K562 (cell line): ENCODE measurements around the gene USHBP1. TPM values are rescaled to one million over a fixed set of nuclear protein-coding genes. Genes with fewer than 3 reads are reported as not detected.

Source experiments
- ATAC-seq: fragments of 200-7000 bp; cut with Tn5 transposase; 3 replicates; pipeline ENCODE4 v1.9.1; 2020; ENCODE audit warnings: moderate library complexity
- BruUV-seq: library from RNA; stranded (reverse); fragments of 400-500 nt; replicated peaks from 2 replicates; lab custom pipeline; 2021; lab: Mats Ljungman, UMichigan
- CTCF ChIA-PET: fragments of 300-600 bp; formaldehyde crosslinking; extraction: SDS; loops from one replicate; lab custom pipeline; 2021; ENCODE audit warnings: low intra/inter-chr PET ratio; lab: Yijun Ruan, JAX
- POLR2A ChIA-PET: fragments of 300-600, 350-650 bp; sonication (Branson Sonifier 250); formaldehyde crosslinking; extraction: SDS; loops from one replicate; lab custom pipeline; 2021; ENCODE audit warnings: antibody characterized with exemption, inconsistent platforms; lab: Yijun Ruan, JAX
- DNase-seq, 4 experiments: peaks; one replicate each; pipeline versions ENCODE4 v3.0.0 to v3.0.0-alpha.2; 2011 to 2018; ENCODE audit warnings: low spot score in 3 of 4, mixed read lengths in 3 of 4; ENCODE audit errors: extremely low read depth in 1 of 4
- FAIRE-seq: peaks from 2 replicates; lab custom pipeline; 2011; peaks lifted over from hg19 to GRCh38; lab: Jason Lieb, UNC
- H2AFZ ChIP-seq: 2 replicates; pipeline ENCODE4 v1.6.0; 2011; ENCODE audit warnings: low read depth, low read length, control low read depth, inconsistent platforms
- H3K27ac ChIP-seq: fragments of 200-600 bp; 3 replicates; pipeline ENCODE4 v1.8.0; 2011; ENCODE audit warnings: low read depth, mild to moderate bottlenecking, control low read depth, inconsistent platforms, low read length, moderate library complexity, mixed read lengths; ENCODE audit errors: extremely low read depth
- H3K27me3 ChIP-seq, 2 experiments: fragments of 300-600 bp in 1 of 2; 2 replicates in 1 of 2; 3 replicates in 1 of 2; pipeline versions ENCODE4 v1.6.0 to v1.8.0; 2011; ENCODE audit warnings: inconsistent platforms in 2 of 2, low read length in 2 of 2, mild to moderate bottlenecking in 1 of 2, mixed read lengths in 1 of 2, moderate library complexity in 1 of 2; ENCODE audit not compliant: control insufficient read depth in 2 of 2, insufficient read depth in 2 of 2
- H3K36me3 ChIP-seq: fragments of 300-600 bp; 3 replicates; pipeline ENCODE4 v1.8.0; 2011; ENCODE audit warnings: mild to moderate bottlenecking, low read length, inconsistent platforms; ENCODE audit not compliant: control insufficient read depth, insufficient read depth
- H3K4me1 ChIP-seq, 2 experiments: fragments of 200-600 bp in 1 of 2; replicated peaks in 1 of 2; 2 replicates in 1 of 2; 3 replicates in 1 of 2; pipeline versions ENCODE4 v1.5.1 to v1.8.0; 2011; ENCODE audit warnings: inconsistent platforms in 2 of 2, low read length in 2 of 2, mild to moderate bottlenecking in 1 of 2, mixed read lengths in 1 of 2, moderate library complexity in 1 of 2; ENCODE audit not compliant: control insufficient read depth in 2 of 2, insufficient read depth in 2 of 2
- H3K4me2 ChIP-seq: 2 replicates; pipeline ENCODE4 v1.6.1; 2011; ENCODE audit warnings: low read length, control low read depth, inconsistent platforms, mixed read lengths; ENCODE audit not compliant: insufficient read depth
- H3K4me3 ChIP-seq: fragments of 200-600 bp; sonication (generic), shearing (Covaris generic); 2 replicates; pipeline ENCODE4 v1.5.1; 2016; ENCODE audit warnings: control low read depth, inconsistent platforms
- H3K79me2 ChIP-seq: fragments of 200-600 bp; 3 replicates; pipeline ENCODE4 v1.8.0; 2011; ENCODE audit warnings: low read length, inconsistent platforms; ENCODE audit not compliant: control insufficient read depth, insufficient read depth
- H3K9ac ChIP-seq, 2 experiments: 2 replicates each; pipeline versions ENCODE4 v1.6.0 to v1.6.1; 2011; ENCODE audit warnings: low read depth in 2 of 2, low read length in 2 of 2, control low read depth in 1 of 2, inconsistent platforms in 1 of 2, mild to moderate bottlenecking in 1 of 2, mixed read lengths in 1 of 2; ENCODE audit not compliant: insufficient read depth in 1 of 2
- H3K9me1 ChIP-seq: one replicate; pipeline ENCODE4 v1.6.0; 2011; ENCODE audit warnings: inconsistent platforms, mild to moderate bottlenecking, low read length, moderate library complexity; ENCODE audit not compliant: control insufficient read depth, insufficient read depth
- H3K9me3 ChIP-seq: replicated peaks from 2 replicates; pipeline ENCODE4 v1.5.1; 2011; ENCODE audit warnings: low read depth, low read length, inconsistent platforms; ENCODE audit not compliant: control insufficient read depth, insufficient read depth
- H4K20me1 ChIP-seq: replicated peaks from 2 replicates; pipeline ENCODE4 v1.6.1; 2011; ENCODE audit warnings: low read length, inconsistent platforms, mixed read lengths; ENCODE audit not compliant: control insufficient read depth, insufficient read depth
- BRD9 ChIP-seq: fragments of 450-650 bp; IDR thresholded peaks from 2 replicates; pipeline ENCODE4 v1.6.1; 2018; ENCODE audit warnings: low read depth; ENCODE audit not compliant: partially characterized antibody
- CBFA2T3 ChIP-seq: fragments of 450-650 bp; IDR thresholded peaks from 2 replicates; pipeline ENCODE4 v1.6.1; 2017
- CGGBP1 ChIP-seq: fragments of 250-450 bp; sonication (Bioruptor Pico); IDR thresholded peaks from 2 replicates; pipeline ENCODE4 v1.9.0; 2021; ENCODE audit warnings: mild to moderate bottlenecking
- IRF9 ChIP-seq: fragments of 450-650 bp; IDR thresholded peaks from 2 replicates; pipeline ENCODE4 v1.6.1; 2016; ENCODE audit warnings: missing biosample characterization, missing genetic modification characterization
- THRA ChIP-seq: fragments of 450-650 bp; IDR thresholded peaks from 2 replicates; pipeline ENCODE4 v1.6.1; 2017; ENCODE audit warnings: mild to moderate bottlenecking, moderate library complexity
- ZBTB11 ChIP-seq, 3 experiments: fragments of 200-800 bp in 1 of 3; fragments of 250-450 bp in 1 of 3; fragments of 450-650 bp in 1 of 3; sonication (Bioruptor Pico) in 1 of 3; sonication (Bioruptor generic) in 1 of 3; formaldehyde crosslinking in 1 of 3; IDR thresholded peaks; 2 replicates each; pipeline versions ENCODE4 v1.6.1 to v1.8.0; 2016 to 2022; ENCODE audit warnings: mild to moderate bottlenecking in 2 of 3, missing genetic modification characterization in 2 of 3, missing compliant biosample characterization in 1 of 3, moderate library complexity in 1 of 3
- ZFP1 ChIP-seq: fragments of 450-650 bp; formaldehyde crosslinking; IDR thresholded peaks from 2 replicates; pipeline ENCODE4 v1.4.0; 2020; ENCODE audit warnings: mild to moderate bottlenecking, mixed read lengths
- WGBS: fragments of 100-300 bp; shearing (Covaris generic); methylation state at CpG from one replicate; pipeline ENCODE4 v1.1.6; 2016; ENCODE audit warnings: low coverage, mixed read lengths; ENCODE audit not compliant: insufficient coverage; ENCODE audit errors: missing lambda C conversion rate; 5-methylcytosine and 5-hydroxymethylcytosine counted together
- in situ Hi-C: fragments of 300-500 bp; cut with MboI; formaldehyde crosslinking; loops from 4 replicates; pipeline ENCODE4 v1.15.0; 2018; ENCODE audit warnings: inconsistent platforms, mixed read lengths
- intact Hi-C: fragments of 100-400 bp; cut with micrococcal nuclease; formaldehyde crosslinking; loops from 2 replicates; pipeline ENCODE4 v1.14.2; 2022
- polyA plus RNA-seq, 8 experiments: library from polyadenylated mRNA; depleted of rRNA in 4 of 8; stranded (reverse) in 5 of 8; unstranded in 3 of 8; fragments of >200 nt; fragmentation: Nextera tagmentation in 2 of 8; fragmentation: Illumina TruSeq in 1 of 8; extraction: Ambion mirVana in 2 of 8; extraction: Trizol in 1 of 8; gene quantifications; 2 replicates each; pipeline versions ENCODE4 v1.2.1 to v1.2.3, GENCODE V29; 2011 to 2014; ENCODE audit warnings: inconsistent platforms in 1 of 8, missing spikeins in 1 of 8
- total RNA-seq, 7 experiments: library from RNA; depleted of rRNA in 6 of 7; stranded (reverse); fragments of >200 nt in 6 of 7; fragmentation: Illumina TruSeq in 2 of 7; extraction: Trizol in 2 of 7; gene quantifications; 2 replicates each; pipeline versions ENCODE4 v1.2.1 to v1.2.3, GENCODE V29; 2011 to 2021; ENCODE audit warnings: low replicate concordance in 1 of 7

Gene USHBP1
- total and polyA plus RNA-seq, 9 of the 15 experiments (the other 6 are each of a cell fraction or from before 2014, with no cell fraction given), result 0.03 to 0.10 (median 0.05) TPM; not detected in 5

GRCh38 chr19:17256130-17256529, 8.4 kb downstream of the USHBP1 start:
- CTCF ChIA-PET, result no interaction called here
- no peaks in the 10 kb centered on the region for H3K27me3 ChIP-seq
- peaks cover 0 to 12% of the 10 kb centered on the region in 2 experiments; a peak in 3 of 5 replicates for H3K4me1 ChIP-seq
- POLR2A ChIA-PET, result interaction anchor here (1.5 to 2.0 kb wide), 3 partner anchors 11 to 53 kb away, joined by 4 to 9 read pairs (median 6); partner anchors contain the start of genes BABAM1 and DDA1
- in situ Hi-C loops, result no loop called here
- WGBS, result 37% methylated on average over 3 of the region's 3 CpGs
- no peaks in the 10 kb centered on the region for H3K79me2 ChIP-seq
- no TSS peak for BruUV-seq
- H3K9me1 ChIP-seq, result no peaks in the 10 kb centered on the region
- no peak overlapping the region for H3K4me3 ChIP-seq
- DNase-seq (no peak), ATAC-seq (no peak), FAIRE-seq (no peak)
- H3K27ac ChIP-seq, result no peak overlapping the region
- intact Hi-C loops, result no loop called here
- no peak overlapping the region for H2AFZ ChIP-seq
- H4K20me1 ChIP-seq, result no peaks in the 10 kb centered on the region
- no peak overlapping the region for H3K9ac ChIP-seq
- TF ChIP-seq ZBTB11 (CRISPR knock-in tag; IDR thresholded peaks at IDR 0.05), result no peak
- no peak for TF ChIP-seq BRD9
- TF ChIP-seq IRF9, result no peak
- TF ChIP-seq THRA, result no peak
- no peak for TF ChIP-seq CGGBP1 (CRISPR knock-in tag)
- TF ChIP-seq ZFP1, result no peak
- no peak for TF ChIP-seq CBFA2T3
- no peaks in the 10 kb centered on the region for H3K36me3 ChIP-seq
- H3K4me2 ChIP-seq, result no peak overlapping the region
- no peaks in the 10 kb centered on the region for H3K9me3 ChIP-seq
